HL-60 (cell line): ENCODE data around the gene KCNH1.

ENCODE experiments used
- DNase-seq, 2 experiments: peaks; one replicate each; pipeline ENCODE4 v3.0.0-alpha.2; 2010 to 2020; ENCODE audit warnings: low read depth in 1 of 2, low spot score in 1 of 2
- H3K27ac ChIP-seq: fragments of 250-450 bp; sonication (Bioruptor Pico); replicated peaks from 2 replicates; pipeline ENCODE4 v1.5.1; 2020; ENCODE audit warnings: mild to moderate bottlenecking, moderate library complexity
- H3K27me3 ChIP-seq: fragments of 250-450 bp; sonication (Bioruptor Pico); 2 replicates; pipeline ENCODE4 v1.5.1; 2021; ENCODE audit warnings: mild to moderate bottlenecking, moderate library complexity; ENCODE audit not compliant: insufficient read depth, poor library complexity, severe bottlenecking
- H3K4me3 ChIP-seq: replicated peaks from 2 replicates; pipeline ENCODE4 v1.5.1; 2011; ENCODE audit warnings: mild to moderate bottlenecking, control low read depth, low read length; ENCODE audit not compliant: insufficient read depth
- GABPA ChIP-seq: IDR thresholded peaks from 2 replicates; pipeline ENCODE4 v1.6.1; 2012; ENCODE audit warnings: low read depth
- POLR2AphosphoS5 ChIP-seq: IDR thresholded peaks from 2 replicates; pipeline ENCODE4 v1.6.1; 2012; ENCODE audit warnings: low read depth
- SPI1 ChIP-seq: IDR thresholded peaks from 2 replicates; pipeline ENCODE4 v1.6.1; 2012; ENCODE audit warnings: low read depth, mild to moderate bottlenecking, borderline replicate concordance
- TF ChIP-seq, protein P1 (sequence below): IDR thresholded peaks from one replicate; pipeline ENCODE4 v1.5.1; 2011; ENCODE audit warnings: low read length, control low read depth, inconsistent platforms; ENCODE audit not compliant: insufficient read depth
- TF ChIP-seq, protein P2 (sequence below): IDR thresholded peaks from 2 replicates; pipeline ENCODE4 v1.6.1; 2012; ENCODE audit warnings: low read depth; ENCODE audit not compliant: insufficient replicate concordance

KCNH1 gene

DNA sequence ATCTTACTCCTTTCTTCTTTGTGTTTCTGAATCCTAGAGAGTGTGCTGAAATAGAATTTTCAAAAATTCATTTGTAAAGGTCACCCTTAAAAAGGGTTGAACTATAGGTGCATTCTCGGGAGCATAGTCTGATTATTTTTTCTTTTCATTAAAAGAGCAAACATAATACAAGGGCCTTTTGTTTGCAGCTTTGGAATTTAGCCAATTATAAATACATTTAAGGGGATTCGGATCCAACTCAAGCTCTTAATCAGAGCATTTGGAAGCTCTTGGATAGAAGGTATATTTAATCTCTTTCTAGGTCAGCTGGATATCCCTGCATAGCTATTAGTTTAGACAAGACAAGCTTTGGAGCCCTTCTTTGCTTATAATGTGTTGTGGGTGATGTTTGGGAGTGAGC is 483.5 kb downstream of the KCNH1 start:
- TF ChIP-seq, protein P1, sequence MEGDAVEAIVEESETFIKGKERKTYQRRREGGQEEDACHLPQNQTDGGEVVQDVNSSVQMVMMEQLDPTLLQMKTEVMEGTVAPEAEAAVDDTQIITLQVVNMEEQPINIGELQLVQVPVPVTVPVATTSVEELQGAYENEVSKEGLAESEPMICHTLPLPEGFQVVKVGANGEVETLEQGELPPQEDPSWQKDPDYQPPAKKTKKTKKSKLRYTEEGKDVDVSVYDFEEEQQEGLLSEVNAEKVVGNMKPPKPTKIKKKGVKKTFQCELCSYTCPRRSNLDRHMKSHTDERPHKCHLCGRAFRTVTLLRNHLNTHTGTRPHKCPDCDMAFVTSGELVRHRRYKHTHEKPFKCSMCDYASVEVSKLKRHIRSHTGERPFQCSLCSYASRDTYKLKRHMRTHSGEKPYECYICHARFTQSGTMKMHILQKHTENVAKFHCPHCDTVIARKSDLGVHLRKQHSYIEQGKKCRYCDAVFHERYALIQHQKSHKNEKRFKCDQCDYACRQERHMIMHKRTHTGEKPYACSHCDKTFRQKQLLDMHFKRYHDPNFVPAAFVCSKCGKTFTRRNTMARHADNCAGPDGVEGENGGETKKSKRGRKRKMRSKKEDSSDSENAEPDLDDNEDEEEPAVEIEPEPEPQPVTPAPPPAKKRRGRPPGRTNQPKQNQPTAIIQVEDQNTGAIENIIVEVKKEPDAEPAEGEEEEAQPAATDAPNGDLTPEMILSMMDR: no peak
- no peak for TF ChIP-seq GABPA
- no peak for TF ChIP-seq POLR2AphosphoS5
- no peak overlapping the region for H3K4me3 ChIP-seq
- H3K27ac ChIP-seq: no peak overlapping the region
- no peaks in the 10 kb centered on the region for H3K27me3 ChIP-seq
- no peak for DNase-seq

- Histone ChIP-seq H3K27ac (no peak overlapping the region), H3K27me3 (no peaks in the 10 kb centered on the region), H3K4me3 (no peak overlapping the region)
- TF ChIP-seq POLR2AphosphoS5 (no peak), SPI1 (no peak), GABPA (no peak)
- TF ChIP-seq, protein P2, sequence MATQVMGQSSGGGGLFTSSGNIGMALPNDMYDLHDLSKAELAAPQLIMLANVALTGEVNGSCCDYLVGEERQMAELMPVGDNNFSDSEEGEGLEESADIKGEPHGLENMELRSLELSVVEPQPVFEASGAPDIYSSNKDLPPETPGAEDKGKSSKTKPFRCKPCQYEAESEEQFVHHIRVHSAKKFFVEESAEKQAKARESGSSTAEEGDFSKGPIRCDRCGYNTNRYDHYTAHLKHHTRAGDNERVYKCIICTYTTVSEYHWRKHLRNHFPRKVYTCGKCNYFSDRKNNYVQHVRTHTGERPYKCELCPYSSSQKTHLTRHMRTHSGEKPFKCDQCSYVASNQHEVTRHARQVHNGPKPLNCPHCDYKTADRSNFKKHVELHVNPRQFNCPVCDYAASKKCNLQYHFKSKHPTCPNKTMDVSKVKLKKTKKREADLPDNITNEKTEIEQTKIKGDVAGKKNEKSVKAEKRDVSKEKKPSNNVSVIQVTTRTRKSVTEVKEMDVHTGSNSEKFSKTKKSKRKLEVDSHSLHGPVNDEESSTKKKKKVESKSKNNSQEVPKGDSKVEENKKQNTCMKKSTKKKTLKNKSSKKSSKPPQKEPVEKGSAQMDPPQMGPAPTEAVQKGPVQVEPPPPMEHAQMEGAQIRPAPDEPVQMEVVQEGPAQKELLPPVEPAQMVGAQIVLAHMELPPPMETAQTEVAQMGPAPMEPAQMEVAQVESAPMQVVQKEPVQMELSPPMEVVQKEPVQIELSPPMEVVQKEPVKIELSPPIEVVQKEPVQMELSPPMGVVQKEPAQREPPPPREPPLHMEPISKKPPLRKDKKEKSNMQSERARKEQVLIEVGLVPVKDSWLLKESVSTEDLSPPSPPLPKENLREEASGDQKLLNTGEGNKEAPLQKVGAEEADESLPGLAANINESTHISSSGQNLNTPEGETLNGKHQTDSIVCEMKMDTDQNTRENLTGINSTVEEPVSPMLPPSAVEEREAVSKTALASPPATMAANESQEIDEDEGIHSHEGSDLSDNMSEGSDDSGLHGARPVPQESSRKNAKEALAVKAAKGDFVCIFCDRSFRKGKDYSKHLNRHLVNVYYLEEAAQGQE: no peak
- TF ChIP-seq, protein P1: no peak
- no peak for DNase-seq
These were observed 485.2 kb downstream of the KCNH1 start for GRCh38 chr1:210648588-210649269.

DNA sequence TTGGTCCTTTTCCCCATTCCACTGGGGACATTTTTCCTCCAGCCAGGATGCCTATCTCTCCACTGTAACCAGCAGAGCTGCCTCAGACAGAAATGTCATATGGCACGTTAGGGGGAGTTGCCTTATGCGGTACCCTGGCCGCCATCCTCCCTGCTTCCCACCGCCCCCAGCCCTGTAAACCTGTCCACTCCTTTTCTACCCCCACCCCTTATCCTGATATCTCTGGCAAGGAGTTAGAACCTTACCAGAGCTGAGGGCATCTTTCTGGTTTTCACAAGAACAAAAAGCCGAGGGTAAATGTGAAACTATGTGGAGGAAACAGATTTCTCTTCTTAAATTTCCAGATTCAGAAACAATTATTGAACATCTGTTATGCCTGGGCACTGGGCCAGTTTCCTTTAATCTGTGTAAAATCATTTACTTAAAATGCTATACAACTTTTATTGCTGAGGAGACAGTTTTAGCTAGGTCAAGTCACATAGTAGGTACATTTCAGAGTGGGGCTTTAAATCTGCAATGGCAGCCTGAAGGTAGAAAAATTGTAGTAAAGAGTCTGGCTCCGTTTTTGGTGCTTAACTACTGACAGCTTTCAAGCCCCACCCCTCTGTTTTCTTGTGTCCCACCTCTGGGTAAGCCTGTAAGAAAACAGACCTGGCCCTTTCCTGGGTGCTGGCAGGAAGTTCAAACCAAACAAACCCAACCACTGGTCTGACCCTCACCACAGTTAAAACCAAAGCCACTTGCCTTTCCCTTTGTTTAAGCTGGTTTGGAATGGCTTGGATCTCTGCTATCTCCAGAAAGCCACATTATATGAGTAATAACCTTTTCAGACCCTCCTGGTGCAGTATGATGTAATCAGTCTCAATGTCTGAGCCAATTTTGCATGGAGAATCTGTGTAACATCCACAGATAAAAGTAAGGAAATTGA is 486.3 kb downstream of the KCNH1 start:
- no peak for TF ChIP-seq POLR2AphosphoS5
- TF ChIP-seq SPI1: no peak
- TF ChIP-seq, protein P1: no peak
- TF ChIP-seq, protein P2: no peak
- DNase-seq: no peak
- no peak overlapping the region for H3K4me3 ChIP-seq
- no peak overlapping the region for H3K27ac ChIP-seq
- H3K27me3 ChIP-seq: no peaks in the 10 kb centered on the region
